H9 (cell line): ENCODE results near the gene CCDC91. TPM values are rescaled to one million over a fixed set of nuclear protein-coding genes. Genes with fewer than 3 reads are reported as not detected.

ENCODE experiments used
- DNase-seq: peaks from one replicate; pipeline ENCODE4 v3.0.0-alpha.2; 2017
- H2AFZ ChIP-seq: one replicate; pipeline ENCODE4 v1.6.1; 2013; ENCODE audit warnings: mild to moderate bottlenecking, low read length, control low read depth, moderate library complexity
- H2AK5ac ChIP-seq: 2 replicates; pipeline ENCODE4 v1.6.1; 2013; ENCODE audit warnings: low read length, control low read depth, mixed read lengths; ENCODE audit not compliant: insufficient read length
- H2BK120ac ChIP-seq: one replicate; pipeline ENCODE4 v1.6.1; 2013; ENCODE audit warnings: low read depth, mild to moderate bottlenecking, low read length, control low read depth, inconsistent platforms; ENCODE audit not compliant: poor library complexity, severe bottlenecking
- H2BK12ac ChIP-seq: 2 replicates; pipeline ENCODE4 v1.6.1; 2013; ENCODE audit warnings: low read length, control low read depth, mixed read lengths, low read depth; ENCODE audit not compliant: insufficient read length
- H2BK15ac ChIP-seq: 2 replicates; pipeline ENCODE4 v1.6.1; 2013; ENCODE audit warnings: low read depth, low read length, control low read depth
- H2BK20ac ChIP-seq: one replicate; pipeline ENCODE4 v1.6.1; 2013; ENCODE audit warnings: low read depth, mild to moderate bottlenecking, low read length, control low read depth, inconsistent platforms; ENCODE audit not compliant: poor library complexity, severe bottlenecking
- H2BK5ac ChIP-seq: 2 replicates; pipeline ENCODE4 v1.6.1; 2013; ENCODE audit warnings: low read length, control low read depth, mixed read lengths; ENCODE audit not compliant: insufficient read length
- H3K14ac ChIP-seq: 2 replicates; pipeline ENCODE4 v1.6.1; 2013; ENCODE audit warnings: low read length, control low read depth; ENCODE audit not compliant: insufficient read depth
- H3K18ac ChIP-seq: 2 replicates; pipeline ENCODE4 v1.6.1; 2013; ENCODE audit warnings: low read depth, mild to moderate bottlenecking, mixed read lengths, low read length, control low read depth; ENCODE audit not compliant: insufficient read length
- H3K23ac ChIP-seq: 2 replicates; pipeline ENCODE4 v1.6.1; 2013; ENCODE audit warnings: low read length, control low read depth, mixed read lengths, low read depth; ENCODE audit not compliant: insufficient read length
- H3K23me2 ChIP-seq: 2 replicates; pipeline ENCODE4 v1.6.1; 2013; ENCODE audit warnings: low read depth, mild to moderate bottlenecking, mixed read lengths, low read length, control low read depth; ENCODE audit not compliant: insufficient read length, poor library complexity, severe bottlenecking
- H3K27ac ChIP-seq: 2 replicates; pipeline ENCODE4 v1.5.1; 2013; ENCODE audit warnings: low read length, control low read depth, mixed read lengths, low read depth; ENCODE audit not compliant: insufficient read length
- H3K27me3 ChIP-seq: 2 replicates; pipeline ENCODE4 v1.6.1; 2013; ENCODE audit warnings: low read length, control low read depth, inconsistent platforms; ENCODE audit not compliant: insufficient read depth
- H3K4ac ChIP-seq: 2 replicates; pipeline ENCODE4 v1.6.1; 2013; ENCODE audit warnings: low read depth, mild to moderate bottlenecking, control low read depth, inconsistent platforms, low read length, moderate library complexity
- H3K4me1 ChIP-seq: 2 replicates; pipeline ENCODE4 v1.6.1; 2013; ENCODE audit warnings: low read length, control low read depth, inconsistent platforms; ENCODE audit not compliant: insufficient read depth
- H3K4me2 ChIP-seq: 2 replicates; pipeline ENCODE4 v1.6.1; 2013; ENCODE audit warnings: low read length, control low read depth, mixed read lengths; ENCODE audit not compliant: insufficient read length, insufficient read depth
- H3K56ac ChIP-seq: 2 replicates; pipeline ENCODE4 v1.6.1; 2013; ENCODE audit warnings: low read depth, mild to moderate bottlenecking, mixed read lengths, low read length, control low read depth; ENCODE audit not compliant: insufficient read length
- H3K79me1 ChIP-seq: 2 replicates; pipeline ENCODE4 v1.6.1; 2013; ENCODE audit warnings: low read depth, mild to moderate bottlenecking, moderate library complexity, low read length, control low read depth, inconsistent platforms; ENCODE audit not compliant: insufficient read depth, poor library complexity, severe bottlenecking
- H3K79me2 ChIP-seq: 2 replicates; pipeline ENCODE4 v1.6.1; 2013; ENCODE audit warnings: low read length, control low read depth, inconsistent platforms; ENCODE audit not compliant: insufficient read depth
- H3K9ac ChIP-seq: 2 replicates; pipeline ENCODE4 v1.6.1; 2013; ENCODE audit warnings: low read length, control low read depth, mixed read lengths; ENCODE audit not compliant: insufficient read length; ENCODE audit errors: extremely low read depth
- H3K9me3 ChIP-seq: one replicate; pipeline ENCODE4 v1.6.1; 2013; ENCODE audit warnings: low read depth, low read length, inconsistent platforms; ENCODE audit not compliant: control insufficient read depth
- H3T11ph ChIP-seq: one replicate; pipeline ENCODE4 v1.6.1; 2013; ENCODE audit warnings: mild to moderate bottlenecking, low read length, control low read depth, inconsistent platforms
- H4K20me1 ChIP-seq: one replicate; pipeline ENCODE4 v1.6.1; 2013; ENCODE audit not compliant: control insufficient read depth, insufficient read length, insufficient read depth
- H4K5ac ChIP-seq: 2 replicates; pipeline ENCODE4 v1.6.1; 2013; ENCODE audit warnings: low read depth, mild to moderate bottlenecking, mixed read lengths, low read length, control low read depth; ENCODE audit not compliant: insufficient read length
- H4K8ac ChIP-seq: replicated peaks from 2 replicates; pipeline ENCODE4 v1.6.1; 2013; ENCODE audit warnings: low read length, control low read depth, mixed read lengths, low read depth; ENCODE audit not compliant: insufficient read length
- H4K91ac ChIP-seq: 2 replicates; pipeline ENCODE4 v1.6.1; 2013; ENCODE audit warnings: low read depth, mild to moderate bottlenecking, moderate library complexity, mixed read lengths, low read length, control low read depth; ENCODE audit not compliant: insufficient read length
- H3K27ac Mint-ChIP-seq, 3 experiments: 2 replicates in 2 of 3; 3 replicates in 1 of 3; pipeline ENCODE4 v1.8.0; 2020 to 2021; ENCODE audit warnings: mixed read lengths in 3 of 3, mild to moderate bottlenecking in 1 of 3, moderate library complexity in 1 of 3
- H3K27me3 Mint-ChIP-seq: 2 replicates; pipeline ENCODE4 v1.8.0; 2021; ENCODE audit warnings: low read depth, mild to moderate bottlenecking, moderate library complexity, mixed read lengths
- H3K36me3 Mint-ChIP-seq, 3 experiments: 2 replicates in 2 of 3; 3 replicates in 1 of 3; pipeline ENCODE4 v1.8.0; 2020 to 2021; ENCODE audit warnings: low read depth in 3 of 3, mixed read lengths in 3 of 3; ENCODE audit not compliant: insufficient read depth in 1 of 3
- H3K4me1 Mint-ChIP-seq, 2 experiments: 2 replicates each; pipeline ENCODE4 v1.8.0; 2020; ENCODE audit warnings: mixed read lengths in 2 of 2
- H3K4me3 Mint-ChIP-seq, 2 experiments: 2 replicates in 1 of 2; 3 replicates in 1 of 2; pipeline ENCODE4 v1.8.0; 2020 to 2021; ENCODE audit warnings: mild to moderate bottlenecking in 2 of 2, mixed read lengths in 2 of 2, moderate library complexity in 1 of 2
- H3K9me3 Mint-ChIP-seq, 2 experiments: 2 replicates in 1 of 2; 3 replicates in 1 of 2; pipeline ENCODE4 v1.8.0; 2020; ENCODE audit warnings: mild to moderate bottlenecking in 2 of 2, mixed read lengths in 2 of 2, moderate library complexity in 1 of 2
- CTCF ChIP-seq: fragments of 200-600 bp; sonication (generic); conservative IDR thresholded peaks from 3 replicates; pipeline ENCODE4 v1.8.0; 2021; ENCODE audit warnings: antibody characterized with exemption, mild to moderate bottlenecking
- WGBS: extraction: QIAGEN DNeasy Blood & Tissue Kit; methylation state at CpG from one replicate; pipeline ENCODE4 v1.1.7; 2013; ENCODE audit warnings: missing lambda C conversion rate, low lambda C conversion rate, mixed read lengths; ENCODE audit not compliant: insufficient read length; ENCODE audit errors: extremely low coverage; 5-methylcytosine and 5-hydroxymethylcytosine counted together
- total RNA-seq: library from RNA; stranded (reverse); gene quantifications from 2 replicates; pipeline ENCODE4 v1.2.1, GENCODE V29; 2021

The CCDC91 gene
- total RNA-seq, 1 experiment from 2014 or later = 22.7 TPM

GRCh38 chr12:28242496-28243309, 52.4 kb downstream of the CCDC91 start:
- Histone ChIP-seq H3K9me3 (no peaks in the 10 kb centered on the region), H2BK15ac (no peak overlapping the region), H3K9ac (no peak overlapping the region), H3T11ph (no peak overlapping the region), H4K20me1 (no peaks in the 10 kb centered on the region), H3K56ac (no peak overlapping the region), H3K4me1 (no peaks in the 10 kb centered on the region), H3K23me2 (no peaks in the 10 kb centered on the region), H3K27me3 (no peaks in the 10 kb centered on the region), H3K4ac (no peak overlapping the region), H2BK12ac (no peak overlapping the region), H4K5ac (peak overlapping the region; percentile 78), H3K79me1 (no peaks in the 10 kb centered on the region), H3K23ac (no peak overlapping the region), H2AFZ (no peak overlapping the region), H3K79me2 (no peaks in the 10 kb centered on the region), H4K8ac (no peak overlapping the region), H2BK5ac (no peak overlapping the region), H3K18ac (no peak overlapping the region), H3K4me2 (no peak overlapping the region), H2BK20ac (no peak overlapping the region), H4K91ac (no peak overlapping the region), H3K14ac (no peak overlapping the region), H2AK5ac (no peak overlapping the region), H2BK120ac (no peak overlapping the region), H3K27ac (no peak overlapping the region)
- no peak for TF ChIP-seq CTCF
- H3K4me1 Mint-ChIP-seq = peaks cover 6 to 12% of the 10 kb centered on the region in 2 experiments; a peak in 2 of 4 replicates
- H3K4me3 Mint-ChIP-seq = no peak overlapping the region
- no peaks in the 10 kb centered on the region for H3K27me3 Mint-ChIP-seq
- no peak for DNase-seq
- peaks cover 2 to 11% (median 6%) of the 10 kb centered on the region in 3 experiments; a peak in 4 of 7 replicates for H3K36me3 Mint-ChIP-seq
- peaks cover 0 to 6% of the 10 kb centered on the region in 2 experiments; a peak in 3 of 5 replicates for H3K9me3 Mint-ChIP-seq
- no CpG with 5 or more reads among the region's 9 CpGs for WGBS
- 0 out of 7 replicates have a peak overlapping the region, but pooled peaks of 2 of the 3 experiments have one; percentile 9 to 50 for H3K27ac Mint-ChIP-seq
